WERI-Rb-1 (cell line): ENCODE results near the gene LCOR.

ENCODE experiments used
- DNase-seq: peaks from one replicate; pipeline ENCODE4 v3.0.0-alpha.2; 2020
- H3K27ac ChIP-seq: fragments of 250-450 bp; sonication (Bioruptor Pico); 2 replicates; pipeline ENCODE4 v1.5.1; 2020; ENCODE audit warnings: mild to moderate bottlenecking, moderate library complexity
- H3K27me3 ChIP-seq: fragments of 250-450 bp; sonication (Bioruptor Pico); 2 replicates; pipeline ENCODE4 v1.5.1; 2021; ENCODE audit warnings: mild to moderate bottlenecking, low read depth, moderate library complexity; ENCODE audit not compliant: insufficient read depth, severe bottlenecking
- H3K36me3 ChIP-seq: fragments of 250-450 bp; sonication (Bioruptor Pico); 2 replicates; pipeline ENCODE4 v1.5.1; 2020; ENCODE audit warnings: mild to moderate bottlenecking, moderate library complexity
- H3K4me3 ChIP-seq: 2 replicates; pipeline ENCODE4 v1.5.1; 2011; ENCODE audit warnings: low read depth, mild to moderate bottlenecking, control low read depth, low read length
- H3K9me3 ChIP-seq: fragments of 250-450 bp; sonication (Bioruptor Pico); 2 replicates; pipeline ENCODE4 v1.5.1; 2021; ENCODE audit warnings: mild to moderate bottlenecking, moderate library complexity; ENCODE audit not compliant: severe bottlenecking
- TF ChIP-seq, protein P1 (sequence below): IDR thresholded peaks from 2 replicates; pipeline ENCODE4 v1.5.1; 2011; ENCODE audit warnings: low read depth, mild to moderate bottlenecking, control low read depth, inconsistent platforms, low read length

Gene LCOR

DNA sequence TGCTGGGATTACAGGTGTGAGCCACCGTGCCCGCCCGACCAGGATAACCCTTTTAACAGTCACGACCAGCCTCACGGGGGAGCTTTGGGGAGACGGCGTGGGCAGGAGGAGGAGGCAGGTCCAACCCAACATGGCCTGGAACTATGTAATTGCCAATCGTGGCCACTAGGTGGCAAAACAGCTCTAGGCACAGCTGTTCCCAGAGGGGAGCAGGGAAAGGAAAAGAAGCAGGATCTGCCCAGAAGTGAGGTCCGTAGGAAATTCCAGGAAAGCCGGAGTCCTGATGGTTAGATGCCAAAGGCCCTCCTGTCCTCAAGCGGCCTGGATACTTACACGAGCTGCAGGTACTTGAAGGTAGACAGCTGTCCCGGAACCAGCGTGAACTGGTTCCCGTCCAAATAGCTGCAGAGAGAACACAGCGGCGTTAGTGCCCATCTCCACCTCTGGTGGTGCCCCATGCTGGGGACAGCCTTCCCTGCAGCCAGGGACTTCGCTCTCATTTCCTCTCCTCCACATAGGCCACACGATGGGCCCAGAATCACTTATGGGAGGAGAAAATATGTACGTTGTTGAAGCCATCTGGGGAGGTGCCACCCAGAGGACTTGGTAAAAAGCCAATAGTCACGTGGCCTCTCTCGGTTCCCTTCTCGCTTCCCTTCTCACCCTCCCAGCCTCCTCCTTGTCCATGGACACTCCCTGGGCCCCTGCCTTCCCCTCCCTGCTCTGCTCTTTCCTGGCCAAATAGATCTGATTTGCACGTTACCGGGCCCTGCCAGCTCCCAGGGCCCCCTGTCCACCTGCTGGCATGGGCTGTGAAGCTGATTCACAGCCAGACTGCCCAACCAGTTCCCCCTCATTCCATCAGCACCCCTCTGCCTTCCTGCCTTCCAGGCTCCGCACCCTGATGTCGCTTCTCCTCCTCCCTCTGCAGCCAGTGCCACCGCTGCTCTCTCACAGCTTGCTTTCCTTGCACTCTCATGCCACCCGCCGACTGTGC lies 205.6 kb downstream of the LCOR start:
- Histone ChIP-seq H3K27ac (no peak overlapping the region), H3K9me3 (no peaks in the 10 kb centered on the region)

DNA sequence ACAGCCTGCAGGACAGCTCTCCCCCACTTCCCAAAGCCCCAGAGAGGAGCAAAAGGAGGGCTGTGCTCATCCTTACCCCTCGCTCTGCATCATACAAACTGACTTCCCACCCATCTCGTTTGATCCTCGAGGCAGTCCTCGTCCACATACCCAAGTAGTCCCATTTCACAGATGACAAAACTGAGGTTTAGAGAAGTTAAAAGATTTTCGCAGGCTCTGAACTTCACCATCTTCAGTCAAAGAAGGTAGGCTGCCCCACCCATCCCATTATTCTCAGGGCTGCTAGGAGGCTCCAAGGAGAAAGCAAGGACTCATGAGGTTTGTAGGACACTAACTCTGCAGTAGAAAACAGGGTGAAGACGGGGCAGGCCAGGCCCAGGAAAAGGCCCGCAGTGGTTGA lies 206.6 kb downstream of the LCOR start:
- TF ChIP-seq, protein P1, sequence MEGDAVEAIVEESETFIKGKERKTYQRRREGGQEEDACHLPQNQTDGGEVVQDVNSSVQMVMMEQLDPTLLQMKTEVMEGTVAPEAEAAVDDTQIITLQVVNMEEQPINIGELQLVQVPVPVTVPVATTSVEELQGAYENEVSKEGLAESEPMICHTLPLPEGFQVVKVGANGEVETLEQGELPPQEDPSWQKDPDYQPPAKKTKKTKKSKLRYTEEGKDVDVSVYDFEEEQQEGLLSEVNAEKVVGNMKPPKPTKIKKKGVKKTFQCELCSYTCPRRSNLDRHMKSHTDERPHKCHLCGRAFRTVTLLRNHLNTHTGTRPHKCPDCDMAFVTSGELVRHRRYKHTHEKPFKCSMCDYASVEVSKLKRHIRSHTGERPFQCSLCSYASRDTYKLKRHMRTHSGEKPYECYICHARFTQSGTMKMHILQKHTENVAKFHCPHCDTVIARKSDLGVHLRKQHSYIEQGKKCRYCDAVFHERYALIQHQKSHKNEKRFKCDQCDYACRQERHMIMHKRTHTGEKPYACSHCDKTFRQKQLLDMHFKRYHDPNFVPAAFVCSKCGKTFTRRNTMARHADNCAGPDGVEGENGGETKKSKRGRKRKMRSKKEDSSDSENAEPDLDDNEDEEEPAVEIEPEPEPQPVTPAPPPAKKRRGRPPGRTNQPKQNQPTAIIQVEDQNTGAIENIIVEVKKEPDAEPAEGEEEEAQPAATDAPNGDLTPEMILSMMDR: no peak
- no peak for DNase-seq
- Histone ChIP-seq H3K27me3 (no peaks in the 10 kb centered on the region), H3K4me3 (no peak overlapping the region), H3K27ac (no peak overlapping the region), H3K9me3 (no peaks in the 10 kb centered on the region), H3K36me3 (no peaks in the 10 kb centered on the region; the same call in 1 of the 2 replicates)

More for the DNA sequence above, 205.6 kb downstream of the LCOR start:
- peak; percentile 92 for DNase-seq
- H3K36me3 ChIP-seq: no peaks in the 10 kb centered on the region; the same call in 1 of the 2 replicates
- no peaks in the 10 kb centered on the region for H3K27me3 ChIP-seq
- no peak overlapping the region for H3K4me3 ChIP-seq
- TF ChIP-seq, protein P1: peak; percentile 90

DNA sequence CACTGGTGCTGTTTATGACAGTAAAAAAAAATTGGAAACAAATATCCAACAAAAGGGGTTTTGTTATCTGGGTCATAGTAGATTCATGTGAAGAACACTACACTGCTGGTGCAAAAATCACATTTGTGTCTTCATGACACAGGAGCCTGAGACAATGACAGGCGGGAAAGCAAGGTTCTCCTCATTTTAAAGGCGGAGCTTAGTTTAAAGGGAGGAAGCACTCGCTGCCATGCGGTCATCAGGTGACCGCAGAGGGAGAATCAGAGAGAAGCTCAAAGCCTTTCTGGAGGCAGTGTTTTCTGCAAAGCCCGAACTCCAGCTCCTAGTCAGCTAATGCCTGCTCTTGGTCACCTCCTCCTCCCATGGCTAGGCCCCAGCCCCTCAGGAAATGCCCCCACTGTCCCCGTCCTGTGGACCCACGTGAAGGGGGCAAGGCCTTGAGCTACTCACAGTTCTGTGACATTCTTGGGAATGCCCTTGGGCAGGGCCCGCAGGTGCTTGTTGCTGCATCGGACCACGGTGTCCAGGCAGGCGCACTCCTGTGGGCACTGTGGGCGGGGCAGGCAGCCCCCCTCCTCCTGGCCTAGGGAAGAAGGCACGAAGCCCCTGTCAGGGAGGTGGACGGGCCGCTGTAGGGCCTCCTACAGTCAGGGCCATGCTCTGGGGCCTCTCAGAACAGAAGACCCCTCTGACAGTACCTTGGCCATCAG lies 207.6 kb downstream of the LCOR start:
- DNase-seq: no peak
- H3K4me3 ChIP-seq: no peak overlapping the region
- peaks cover under 1% of the 10 kb centered on the region for H3K9me3 ChIP-seq
- no peak overlapping the region for H3K27ac ChIP-seq
- peaks cover 2% of the 10 kb centered on the region for H3K36me3 ChIP-seq
- H3K27me3 ChIP-seq: no peaks in the 10 kb centered on the region
- TF ChIP-seq, protein P1: no peak

DNA sequence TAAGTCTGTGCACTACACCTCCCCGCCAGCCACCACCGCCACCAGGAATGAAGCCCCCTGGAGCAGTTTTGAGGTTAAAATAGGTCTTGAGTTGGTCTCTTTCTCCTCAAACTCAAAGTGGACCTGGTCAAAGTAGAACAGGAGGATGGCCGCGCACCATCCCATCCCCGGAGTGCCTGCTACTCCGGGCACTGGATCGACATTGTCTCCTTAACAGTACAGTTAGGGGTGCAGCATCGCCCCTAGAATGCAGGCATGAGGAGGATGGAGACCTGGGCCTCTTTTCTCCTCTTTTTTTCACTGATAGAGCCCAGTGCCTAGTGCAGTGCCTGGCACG lies 208.1 kb downstream of the LCOR start:
- H3K4me3 ChIP-seq: no peak overlapping the region
- TF ChIP-seq, protein P1: no peak
- no peaks in the 10 kb centered on the region for H3K27me3 ChIP-seq
- peaks cover 3% of the 10 kb centered on the region for H3K9me3 ChIP-seq
- DNase-seq: no peak
- no peak overlapping the region for H3K27ac ChIP-seq
- H3K36me3 ChIP-seq: peaks cover 4% of the 10 kb centered on the region

DNA sequence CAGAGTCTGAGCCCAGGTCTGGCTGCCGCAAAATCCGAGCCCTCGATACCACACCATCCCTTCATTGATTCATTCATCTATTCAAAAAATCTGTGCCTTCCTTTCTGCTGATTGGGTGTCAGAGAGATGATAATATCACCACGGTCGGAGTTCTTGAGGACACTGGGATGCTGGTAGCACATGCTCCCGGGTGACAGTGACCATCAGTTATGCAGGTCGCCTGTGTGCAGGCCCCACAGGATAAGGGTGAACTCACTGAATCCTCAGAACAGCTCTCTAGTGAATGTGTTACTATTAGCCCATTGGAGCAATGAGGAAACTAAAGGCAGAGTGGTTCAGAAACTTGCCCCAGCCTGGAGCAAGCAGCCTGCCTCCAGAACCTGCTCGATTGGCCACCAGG lies 208.6 kb downstream of the LCOR start:
- peaks cover 3% of the 10 kb centered on the region for H3K9me3 ChIP-seq
- no peak for DNase-seq
- peaks cover 8% of the 10 kb centered on the region for H3K36me3 ChIP-seq
- TF ChIP-seq, protein P1: no peak
- no peak overlapping the region for H3K27ac ChIP-seq
- no peak overlapping the region for H3K4me3 ChIP-seq
- no peaks in the 10 kb centered on the region for H3K27me3 ChIP-seq
